ENCODE results near the gene ZNF474.

DNA sequence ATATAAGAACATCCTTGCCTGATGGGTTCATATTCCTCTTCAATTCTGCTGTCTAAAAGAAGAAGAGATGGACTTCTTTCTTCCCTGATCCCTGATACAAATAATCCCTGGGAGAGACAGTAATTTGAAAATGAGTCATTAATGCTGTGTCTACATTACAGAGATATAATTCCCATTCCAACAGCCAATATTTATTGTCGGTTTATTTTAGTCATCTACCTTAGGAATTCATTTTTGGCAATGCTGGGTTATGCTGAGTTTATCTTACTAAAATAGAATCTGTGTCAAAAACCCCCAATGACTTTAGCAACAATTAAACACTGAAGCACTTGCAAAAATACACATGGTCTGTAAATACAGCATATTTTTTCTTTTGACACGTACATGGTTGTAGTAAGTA is 23.9 kb downstream of the ZNF474 start:
- TF ChIP-seq, protein P1, sequence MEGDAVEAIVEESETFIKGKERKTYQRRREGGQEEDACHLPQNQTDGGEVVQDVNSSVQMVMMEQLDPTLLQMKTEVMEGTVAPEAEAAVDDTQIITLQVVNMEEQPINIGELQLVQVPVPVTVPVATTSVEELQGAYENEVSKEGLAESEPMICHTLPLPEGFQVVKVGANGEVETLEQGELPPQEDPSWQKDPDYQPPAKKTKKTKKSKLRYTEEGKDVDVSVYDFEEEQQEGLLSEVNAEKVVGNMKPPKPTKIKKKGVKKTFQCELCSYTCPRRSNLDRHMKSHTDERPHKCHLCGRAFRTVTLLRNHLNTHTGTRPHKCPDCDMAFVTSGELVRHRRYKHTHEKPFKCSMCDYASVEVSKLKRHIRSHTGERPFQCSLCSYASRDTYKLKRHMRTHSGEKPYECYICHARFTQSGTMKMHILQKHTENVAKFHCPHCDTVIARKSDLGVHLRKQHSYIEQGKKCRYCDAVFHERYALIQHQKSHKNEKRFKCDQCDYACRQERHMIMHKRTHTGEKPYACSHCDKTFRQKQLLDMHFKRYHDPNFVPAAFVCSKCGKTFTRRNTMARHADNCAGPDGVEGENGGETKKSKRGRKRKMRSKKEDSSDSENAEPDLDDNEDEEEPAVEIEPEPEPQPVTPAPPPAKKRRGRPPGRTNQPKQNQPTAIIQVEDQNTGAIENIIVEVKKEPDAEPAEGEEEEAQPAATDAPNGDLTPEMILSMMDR (conservative IDR thresholded peaks at IDR 0.05; ENCODE audit: low read depth, low read length), result no peak
- TF ChIP-seq EZH2 (IDR thresholded peaks at IDR 0.05; ENCODE audit: borderline replicate concordance, low read depth, low read length, poor library complexity, severe bottlenecking), result no peak

Data from A673 (cell line).